GM21786 (cell line): ENCODE results near the gene GH1.
"Not testable (repeated sequence)": the region's sequence is repeated elsewhere in the genome, so short reads cannot be mapped to it uniquely, and the experiment has no call there.

Experiments
- ATAC-seq: cut with Tn5 transposase; IDR thresholded peaks from one replicate; pipeline ENCODE4 v1.9.1; 2021; ENCODE audit not compliant: unreplicated experiment

GH1 gene

DNA sequence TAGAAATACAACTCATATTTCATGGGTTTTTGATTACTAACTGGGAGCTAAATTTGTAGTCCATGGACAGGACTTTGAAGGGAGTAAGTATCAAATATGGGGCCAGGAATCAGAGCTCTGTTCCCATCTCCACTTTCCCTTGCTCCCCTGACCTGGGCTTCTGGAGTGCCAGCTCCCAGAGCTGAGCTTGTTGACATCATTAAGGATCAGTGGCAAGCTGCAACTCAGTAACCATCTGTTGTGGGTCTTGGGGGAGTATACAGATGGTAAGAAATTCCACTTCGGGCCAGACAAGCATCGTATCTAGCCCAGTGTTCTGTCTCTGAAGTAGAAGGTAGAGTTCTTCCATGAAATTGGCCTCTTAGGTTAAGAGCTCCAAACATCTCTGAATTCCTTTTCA lies 16.7 kb downstream of the GH1 start:
- not testable (repeated sequence) for ATAC-seq

DNA sequence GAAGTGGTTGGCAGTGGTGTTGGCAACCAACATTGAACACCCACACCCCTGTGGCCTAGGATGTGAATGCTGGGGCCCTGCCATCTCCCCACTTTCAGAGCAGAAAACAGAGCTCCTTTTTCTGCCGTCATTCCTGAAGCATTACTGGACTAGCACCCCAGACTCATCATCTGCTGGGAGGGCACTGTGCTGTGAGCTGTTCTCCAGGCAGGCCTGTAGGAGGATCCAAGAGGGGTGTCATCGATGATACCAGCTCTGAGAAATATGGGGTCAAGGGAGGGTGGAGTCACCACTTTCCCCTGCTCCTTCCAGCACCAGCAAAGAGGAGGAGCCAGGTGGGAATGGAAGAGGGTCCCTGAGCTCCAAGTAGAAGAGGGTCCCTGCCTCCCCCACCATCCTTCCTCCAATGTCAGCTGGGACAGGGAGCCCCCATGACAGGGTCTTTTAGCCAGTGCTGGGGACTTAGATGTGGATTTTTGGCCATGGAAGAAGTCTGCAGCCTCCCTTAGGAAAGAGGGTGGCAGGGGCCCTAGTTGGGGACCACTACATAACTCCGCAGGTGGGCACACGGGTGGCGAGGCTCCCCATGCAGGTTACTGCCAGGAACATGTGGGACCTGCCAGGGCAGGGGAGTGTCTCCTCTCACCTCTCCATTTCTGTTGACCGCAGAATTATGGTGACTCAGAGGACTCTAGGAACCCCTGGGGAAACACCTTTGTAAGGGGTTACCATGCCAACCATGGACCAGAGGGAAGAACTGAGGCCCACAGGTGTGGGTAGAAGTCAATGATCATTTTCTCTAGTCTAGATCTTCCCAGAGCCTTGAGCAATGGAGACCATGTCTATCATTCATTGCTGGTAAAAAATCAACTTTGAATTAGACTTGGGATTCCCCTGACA lies 19.5 kb downstream of the GH1 start:
- not testable (repeated sequence) for ATAC-seq

DNA sequence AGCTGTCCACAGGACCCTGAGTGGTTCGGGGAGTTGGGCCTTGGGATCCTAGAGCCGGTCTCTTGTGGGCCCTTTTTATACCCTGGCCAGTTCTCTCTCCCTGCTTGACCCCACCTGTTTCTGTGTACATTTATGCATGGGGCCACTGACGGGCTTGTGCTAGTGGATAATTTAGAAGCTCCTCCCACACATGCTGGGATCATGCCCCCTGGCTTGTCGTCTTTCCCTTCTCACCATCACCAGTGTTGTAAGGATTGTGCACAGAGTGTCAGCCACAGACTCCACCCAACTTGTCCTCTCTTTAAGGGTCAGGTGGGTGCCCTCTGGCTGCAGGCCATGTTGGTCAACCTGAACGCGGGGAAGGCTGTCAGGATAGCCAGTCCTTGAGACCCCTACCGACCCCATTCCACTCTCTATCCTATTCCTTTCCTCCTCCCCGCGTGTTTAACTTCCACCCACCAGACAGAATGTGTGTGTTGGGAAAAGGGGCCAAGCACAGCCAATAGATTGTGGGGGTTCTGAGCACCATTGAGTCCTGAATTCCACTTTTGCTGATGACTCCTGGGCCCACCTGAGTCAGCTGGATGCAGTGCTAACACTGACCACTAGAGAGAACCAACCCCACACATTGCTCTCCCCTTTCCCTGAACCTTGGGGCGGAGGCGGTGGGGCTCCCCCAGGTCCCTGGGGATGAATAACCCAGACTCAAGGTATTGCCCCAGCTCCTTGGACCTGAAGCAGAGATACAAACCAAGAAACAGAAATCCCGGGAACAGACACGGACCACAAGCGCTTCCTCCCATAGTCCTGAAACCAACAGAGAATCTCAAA lies 21.9 kb downstream of the GH1 start, which contains the start of gene CSH1:
TSS of gene CSH1 (minus strand) at position 51 of the 831 bp plus-strand sequence. CDS start 63 bp downstream, outside the sequence.
- ATAC-seq: not testable (repeated sequence)

DNA sequence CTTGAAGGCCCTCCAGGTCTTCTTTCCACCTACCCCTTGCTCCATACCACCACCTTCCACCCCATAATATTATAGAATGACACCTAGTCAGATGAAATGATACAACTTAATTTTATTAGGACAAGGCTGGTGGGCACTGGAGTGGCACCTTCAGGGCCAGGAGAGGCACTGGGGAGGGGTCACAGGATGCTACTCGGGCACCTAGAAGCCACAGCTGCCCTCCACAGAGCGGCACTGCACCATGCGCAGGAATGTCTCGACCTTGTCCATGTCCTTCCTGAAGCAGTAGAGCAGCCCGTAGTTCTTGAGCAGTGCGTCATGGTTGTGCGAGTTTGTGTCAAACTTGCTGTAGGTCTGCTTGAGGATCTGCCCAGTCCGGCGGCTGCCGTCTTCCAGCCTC lies 23.8 kb downstream of the GH1 start:
- not testable (repeated sequence) for ATAC-seq

DNA sequence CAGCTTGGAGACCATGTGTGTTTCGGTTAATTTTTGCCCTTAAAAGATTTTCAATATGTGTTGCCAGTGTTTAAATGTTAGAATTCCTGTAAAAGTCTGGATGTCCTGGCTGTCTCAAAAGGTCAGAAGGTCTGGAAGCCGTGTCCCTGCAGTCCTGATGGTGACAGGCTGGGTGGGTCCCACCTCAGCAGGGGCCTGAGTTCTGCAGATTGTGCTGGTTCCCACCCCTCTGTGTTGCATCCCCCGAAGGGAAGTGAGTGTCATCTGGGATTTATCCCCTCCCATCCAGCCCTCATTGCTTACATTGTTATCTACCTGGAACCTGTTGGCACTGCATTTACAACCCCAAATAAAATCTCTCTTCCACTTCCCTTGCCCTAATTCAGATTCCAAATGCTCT lies 24.6 kb downstream of the GH1 start:
- ATAC-seq: not testable (repeated sequence)

DNA sequence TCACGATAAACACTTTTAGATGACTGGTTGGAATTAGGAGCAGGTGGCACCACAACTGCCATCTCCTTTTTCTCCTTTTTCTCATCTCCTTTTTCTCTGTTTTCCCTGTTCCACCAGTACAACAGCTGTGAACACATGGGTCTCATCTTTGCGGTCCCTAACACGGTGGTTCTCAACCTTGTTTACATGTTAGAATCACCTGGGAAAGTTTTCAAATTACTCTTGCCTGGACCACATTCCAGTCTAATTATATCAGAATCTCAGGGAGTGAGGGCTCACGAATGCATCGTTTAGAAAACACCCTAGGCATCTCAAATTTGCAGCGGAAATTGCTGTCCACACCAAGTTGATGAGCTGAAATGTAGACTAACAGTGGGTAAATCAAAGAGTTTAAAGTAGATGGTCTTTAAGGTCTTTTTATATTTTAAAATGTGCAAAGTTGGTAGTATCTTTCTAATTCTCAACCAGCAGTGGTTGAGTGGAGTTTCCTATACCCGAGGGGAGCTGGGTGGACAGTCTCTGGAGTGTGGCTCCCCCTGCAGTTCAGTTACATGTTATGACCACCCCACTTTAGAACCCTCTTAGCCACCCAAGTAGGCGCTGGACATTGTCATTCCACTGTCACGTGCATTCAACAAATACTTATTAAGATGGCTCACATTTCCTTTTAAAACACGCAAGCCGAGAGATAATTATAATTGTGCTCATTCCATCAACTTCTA lies 26.2 kb downstream of the GH1 start:
- not testable (repeated sequence) for ATAC-seq

DNA sequence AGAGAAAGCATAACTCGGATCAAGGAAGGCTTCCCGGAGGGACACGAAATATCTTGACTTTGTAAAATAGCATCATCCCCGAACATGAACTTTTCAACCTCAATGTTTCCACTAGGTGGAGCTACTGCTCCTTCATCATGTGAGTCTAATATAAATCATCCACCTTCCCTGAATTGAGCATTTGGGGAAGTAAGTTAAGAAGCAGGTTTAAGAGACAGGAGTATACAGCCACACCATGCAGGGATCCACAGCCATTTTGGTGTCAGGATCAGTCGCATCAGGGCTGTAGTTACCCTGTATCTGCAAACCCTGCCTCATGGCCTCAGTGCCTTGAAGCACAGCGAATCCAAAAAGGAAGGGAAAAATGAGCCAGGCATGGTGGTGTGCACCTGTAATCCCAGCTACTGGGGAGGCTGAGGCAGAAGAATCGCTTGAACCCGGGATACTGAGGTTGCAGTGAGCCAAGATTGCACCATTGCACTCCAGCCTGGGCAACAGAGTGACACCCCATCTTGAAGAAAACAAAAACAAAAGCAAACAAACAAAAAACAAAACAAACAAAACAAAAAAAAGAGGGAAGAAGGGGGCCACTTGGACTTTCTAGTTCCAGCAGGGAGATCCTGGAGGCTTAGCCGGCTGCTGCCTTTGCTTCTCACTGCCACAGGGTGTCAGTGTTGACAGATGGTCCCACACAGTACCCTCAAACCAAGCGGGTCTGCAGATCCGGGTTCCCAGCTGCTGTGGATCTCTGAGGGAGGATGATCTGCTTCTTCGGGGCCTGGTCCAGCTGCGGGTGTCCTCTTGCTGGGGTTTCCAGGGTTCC lies 29.4 kb downstream of the GH1 start:
- not testable (repeated sequence) for ATAC-seq

DNA sequence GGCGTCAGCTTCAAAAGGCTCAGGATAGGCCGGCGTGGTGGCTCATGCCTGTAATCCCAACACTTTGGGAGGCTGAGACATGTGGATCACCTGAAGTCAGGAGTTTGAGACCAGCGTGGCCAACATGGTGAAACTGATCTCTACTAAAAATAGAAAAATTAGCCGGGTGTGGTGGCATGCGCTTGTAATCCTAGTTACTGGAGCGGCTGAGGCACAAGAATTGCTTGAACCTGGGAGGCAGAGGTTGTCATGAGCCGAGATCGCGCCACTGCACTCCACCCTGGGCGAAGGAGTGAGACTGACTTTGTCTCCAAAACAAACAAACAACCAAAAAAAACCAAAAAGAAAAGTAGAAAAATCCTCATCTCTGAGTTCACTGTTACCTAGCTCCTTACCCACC lies 33.5 kb downstream of the GH1 start:
- ATAC-seq: not testable (repeated sequence)

DNA sequence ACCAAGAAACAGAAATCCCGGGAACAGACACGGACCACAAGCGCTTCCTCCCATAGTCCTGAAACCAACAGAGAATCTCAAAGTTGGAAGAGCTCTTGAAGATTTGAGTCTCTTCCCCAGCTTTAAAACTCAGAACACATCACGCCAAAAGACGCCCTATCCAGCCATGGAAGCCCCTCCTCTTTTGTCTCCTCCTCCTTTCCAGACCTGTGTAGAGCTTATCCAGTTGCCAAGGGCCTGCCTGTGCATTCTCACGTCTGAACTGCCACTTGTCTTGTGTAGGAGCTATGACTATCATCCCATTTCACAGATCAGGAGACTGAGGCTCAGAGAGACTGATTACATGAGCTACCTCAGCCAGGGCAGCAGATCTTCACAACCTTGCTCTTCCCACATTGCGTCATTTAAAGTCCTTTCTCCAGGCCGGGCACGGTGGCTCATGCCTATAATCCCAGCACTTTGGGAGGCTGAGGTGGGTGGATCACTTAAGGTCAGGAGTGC lies 36.0 kb downstream of the GH1 start:
- ATAC-seq: not testable (repeated sequence)

DNA sequence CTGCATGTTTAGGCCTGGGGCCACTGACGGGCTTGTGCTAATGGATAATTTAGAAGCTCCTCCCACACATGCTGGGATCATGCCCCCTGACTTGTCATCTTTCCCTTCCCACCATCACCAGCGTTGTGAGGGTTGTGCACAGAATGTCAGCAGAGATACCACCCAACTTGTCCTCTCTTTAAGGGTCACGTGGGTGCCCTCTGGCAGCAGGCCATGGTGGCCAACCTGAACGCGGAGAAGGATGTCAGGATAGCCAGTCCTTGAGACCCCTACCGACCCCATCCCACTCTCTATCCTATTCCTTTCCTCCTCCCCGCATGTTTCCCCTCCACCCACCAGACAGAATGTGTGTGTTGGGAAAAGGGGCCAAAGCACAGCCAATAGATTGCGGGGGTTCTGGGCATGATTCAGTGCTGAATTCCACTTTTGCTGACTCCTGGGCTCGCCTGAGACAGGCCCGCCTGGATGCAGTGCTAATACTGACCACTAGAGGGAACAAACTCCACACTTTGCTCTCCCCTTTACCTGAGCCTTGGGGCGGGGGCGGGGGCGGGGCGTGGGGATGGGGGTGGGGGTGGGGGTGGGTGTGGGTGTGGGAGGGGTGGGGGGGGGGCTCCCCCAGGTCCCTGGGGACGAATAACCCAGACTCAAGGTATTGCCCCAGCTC lies 36.6 kb downstream of the GH1 start, which contains the start of gene GH2:
TSS of gene GH2 (minus strand) at position 10 of the 667 bp plus-strand sequence. CDS start 143 bp downstream, outside the sequence.
- ATAC-seq: no peak

DNA sequence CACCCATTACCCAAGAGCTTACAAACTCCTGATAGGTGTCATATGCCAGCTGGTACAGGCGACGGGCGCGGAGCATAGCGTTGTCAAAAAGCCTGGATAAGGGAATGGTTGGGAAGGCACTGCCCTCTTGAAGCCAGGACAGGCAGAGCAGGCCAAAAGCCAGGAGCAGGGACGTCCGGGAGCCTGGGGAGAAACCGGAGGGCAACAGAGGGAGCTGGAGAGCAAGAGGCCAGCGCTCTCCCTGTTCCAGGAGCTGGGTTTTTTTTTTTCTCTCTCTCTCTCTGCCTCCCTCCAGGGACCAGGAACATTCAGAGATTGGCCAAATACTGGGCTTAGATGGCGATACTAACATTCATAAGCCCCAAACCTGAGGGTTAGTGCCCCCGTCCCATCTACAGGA lies 37.3 kb downstream of the GH1 start:
- not testable (repeated sequence) for ATAC-seq

DNA sequence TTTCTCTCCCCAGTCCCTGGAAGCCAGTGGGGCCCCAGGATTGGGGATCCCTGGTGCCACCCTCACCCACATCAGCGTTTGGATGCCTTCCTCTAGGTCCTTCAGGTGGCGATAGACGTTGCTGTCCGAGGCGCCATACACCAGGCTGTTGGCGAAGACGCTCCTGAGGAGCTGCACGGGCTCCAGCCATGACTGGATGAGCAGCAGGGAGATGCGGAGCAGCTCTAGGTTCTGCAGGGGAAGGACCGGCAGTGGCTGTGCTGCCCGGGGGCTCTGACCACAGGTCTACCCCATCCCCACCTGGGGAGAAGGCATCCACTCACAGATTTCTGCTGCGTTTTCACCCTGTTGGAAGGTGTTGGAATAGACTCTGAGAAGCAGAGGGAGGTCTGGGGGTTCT lies 37.9 kb downstream of the GH1 start:
- no peak for ATAC-seq

DNA sequence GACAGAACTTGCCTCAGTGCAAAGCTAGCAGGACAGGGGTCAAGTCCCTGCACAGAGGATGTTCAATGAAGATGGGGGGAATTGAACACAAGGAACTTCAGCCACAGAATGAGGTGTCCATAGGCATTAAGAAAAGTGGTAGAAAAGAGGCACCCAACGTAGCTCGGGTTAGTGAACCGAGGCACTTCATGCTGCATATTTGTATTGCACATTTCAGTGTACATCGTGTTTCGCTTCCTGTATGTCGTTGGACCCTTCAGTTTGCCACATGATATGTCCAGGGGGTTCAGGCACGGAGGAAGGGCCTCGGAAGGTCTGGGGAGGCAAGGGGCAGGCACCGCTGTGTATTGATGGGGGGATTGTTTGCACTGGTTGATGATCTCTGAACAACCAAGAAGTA lies 40.2 kb downstream of the GH1 start:
- ATAC-seq: not testable (repeated sequence)

DNA sequence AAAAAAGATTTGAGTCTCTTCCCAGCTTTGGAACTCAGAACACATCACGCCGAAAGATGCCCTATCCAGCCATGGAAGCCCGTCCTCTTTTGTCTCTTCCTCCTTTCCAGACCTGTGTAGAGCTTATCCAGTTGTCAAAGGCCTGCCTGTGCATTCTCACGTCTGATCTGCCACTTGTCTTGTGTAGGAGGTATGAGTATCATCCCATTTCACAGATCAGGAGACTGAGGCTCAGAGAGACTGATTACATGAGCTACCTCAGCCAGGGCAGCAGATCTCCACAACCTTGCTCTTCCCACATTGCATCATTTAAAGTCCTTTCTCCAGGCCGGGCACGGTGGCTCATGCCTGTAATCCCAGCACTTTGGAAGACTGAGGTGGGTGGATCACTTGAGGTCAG lies 43.9 kb downstream of the GH1 start:
- ATAC-seq: not testable (repeated sequence)

DNA sequence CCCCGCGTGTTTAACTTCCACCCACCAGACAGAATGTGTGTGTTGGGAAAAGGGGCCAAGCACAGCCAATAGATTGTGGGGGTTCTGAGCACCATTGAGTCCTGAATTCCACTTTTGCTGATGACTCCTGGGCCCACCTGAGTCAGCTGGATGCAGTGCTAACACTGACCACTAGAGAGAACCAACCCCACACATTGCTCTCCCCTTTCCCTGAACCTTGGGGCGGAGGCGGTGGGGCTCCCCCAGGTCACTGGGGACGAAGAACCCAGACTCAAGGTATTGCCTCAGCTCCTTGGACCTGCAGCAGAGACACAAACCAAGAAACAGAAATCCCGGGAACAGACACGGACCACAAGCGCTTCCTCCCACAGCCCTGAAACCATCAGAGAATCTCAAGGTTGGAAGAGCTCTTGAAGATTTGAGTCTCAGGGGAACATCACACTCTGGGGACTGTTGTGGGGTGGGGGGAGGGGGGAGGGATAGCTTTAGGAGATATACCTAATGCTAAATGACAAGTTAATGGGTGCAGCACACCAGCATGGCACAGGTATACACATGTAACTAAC lies 44.5 kb downstream of the GH1 start:
- ATAC-seq: not testable (repeated sequence)

DNA sequence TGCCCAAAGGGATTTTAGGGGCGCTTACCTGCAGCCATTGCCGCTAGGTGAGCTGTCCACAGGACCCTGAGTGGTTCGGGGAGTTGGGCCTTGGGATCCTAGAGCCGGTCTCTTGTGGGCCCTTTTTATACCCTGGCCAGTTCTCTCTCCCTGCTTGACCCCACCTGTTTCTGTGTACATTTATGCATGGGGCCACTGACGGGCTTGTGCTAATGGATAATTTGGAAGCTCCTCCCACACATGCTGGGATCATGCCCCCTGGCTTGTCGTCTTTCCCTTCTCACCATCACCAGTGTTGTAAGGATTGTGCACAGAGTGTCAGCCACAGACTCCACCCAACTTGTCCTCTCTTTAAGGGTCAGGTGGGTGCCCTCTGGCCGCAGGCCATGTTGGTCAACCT lies 45.1 kb downstream of the GH1 start, which contains the start of gene CSH2:
TSS of gene CSH2 (minus strand) at position 101 of the 400 bp plus-strand sequence. CDS start at position 38, 63 bp downstream.
- ATAC-seq: not testable (repeated sequence)

DNA sequence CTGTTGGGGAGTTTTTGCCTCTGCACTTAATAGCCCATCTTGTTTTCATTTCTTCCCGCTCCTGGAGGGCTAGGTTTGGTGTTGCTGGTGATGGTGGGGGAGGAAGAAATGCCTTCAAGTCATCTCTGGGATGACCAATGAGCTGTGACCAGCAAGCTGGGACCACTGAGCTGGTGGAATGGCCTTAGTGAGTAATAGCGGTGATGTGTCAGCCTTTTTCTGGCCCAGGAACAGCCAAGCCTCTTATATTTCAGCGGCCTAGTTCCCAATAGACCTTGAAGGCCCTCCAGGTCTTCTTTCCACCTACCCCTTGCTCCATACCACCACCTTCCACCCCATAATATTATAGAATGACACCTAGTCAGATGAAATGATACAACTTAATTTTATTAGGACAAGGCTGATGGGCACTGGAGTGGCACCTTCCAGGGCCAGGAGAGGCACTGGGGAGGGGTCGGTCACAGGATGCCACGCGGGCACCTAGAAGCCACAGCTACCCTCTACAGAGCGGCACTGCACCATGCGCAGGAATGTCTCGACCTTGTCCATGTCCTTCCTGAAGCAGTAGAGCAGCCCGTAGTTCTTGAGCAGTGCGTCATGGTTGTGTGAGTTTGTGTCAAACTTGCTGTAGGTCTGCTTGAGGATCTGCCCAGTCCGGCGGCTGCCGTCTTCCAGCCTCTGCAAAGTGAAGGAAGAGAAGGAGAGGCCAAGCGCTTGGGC lies 46.8 kb downstream of the GH1 start:
- not testable (repeated sequence) for ATAC-seq

DNA sequence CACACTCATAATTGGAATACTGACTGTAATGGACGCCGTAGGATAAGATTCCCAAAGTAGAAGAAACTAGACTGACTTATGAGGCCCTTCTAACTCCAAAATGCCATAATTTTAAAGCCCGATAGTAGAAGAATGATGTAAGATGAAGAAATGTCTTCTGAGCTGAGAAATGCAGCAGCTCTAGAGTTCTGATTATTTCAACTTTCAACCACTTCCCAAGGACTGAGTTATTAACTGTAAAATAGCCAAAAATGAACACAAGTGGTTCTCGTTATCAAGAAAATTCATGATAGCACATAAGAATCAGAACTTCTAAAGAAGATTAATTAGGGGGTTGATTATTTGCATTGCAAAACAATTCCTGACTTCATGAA lies 48.4 kb downstream of the GH1 start:
- not testable (repeated sequence) for ATAC-seq
